PC-9 (cell line): Measurements from ENCODE around the gene MEIS2.

ENCODE experiments used
- EZH2 ChIP-seq: fragments of 200-600 bp; sonication (generic); IDR thresholded peaks from 2 replicates; pipeline ENCODE4 v1.8.0; 2017; ENCODE audit warnings: antibody characterized with exemption, low read depth
- TF ChIP-seq, protein P1 (sequence below): fragments of 200-600 bp; sonication (generic); conservative IDR thresholded peaks from 2 replicates; pipeline ENCODE4 v1.6.1; 2017; ENCODE audit warnings: mixed run types, antibody characterized with exemption, mild to moderate bottlenecking, moderate library complexity

GRCh38 chr15:36850864-36851263 lies 249.5 kb downstream of the MEIS2 start:
- TF ChIP-seq, protein P1, sequence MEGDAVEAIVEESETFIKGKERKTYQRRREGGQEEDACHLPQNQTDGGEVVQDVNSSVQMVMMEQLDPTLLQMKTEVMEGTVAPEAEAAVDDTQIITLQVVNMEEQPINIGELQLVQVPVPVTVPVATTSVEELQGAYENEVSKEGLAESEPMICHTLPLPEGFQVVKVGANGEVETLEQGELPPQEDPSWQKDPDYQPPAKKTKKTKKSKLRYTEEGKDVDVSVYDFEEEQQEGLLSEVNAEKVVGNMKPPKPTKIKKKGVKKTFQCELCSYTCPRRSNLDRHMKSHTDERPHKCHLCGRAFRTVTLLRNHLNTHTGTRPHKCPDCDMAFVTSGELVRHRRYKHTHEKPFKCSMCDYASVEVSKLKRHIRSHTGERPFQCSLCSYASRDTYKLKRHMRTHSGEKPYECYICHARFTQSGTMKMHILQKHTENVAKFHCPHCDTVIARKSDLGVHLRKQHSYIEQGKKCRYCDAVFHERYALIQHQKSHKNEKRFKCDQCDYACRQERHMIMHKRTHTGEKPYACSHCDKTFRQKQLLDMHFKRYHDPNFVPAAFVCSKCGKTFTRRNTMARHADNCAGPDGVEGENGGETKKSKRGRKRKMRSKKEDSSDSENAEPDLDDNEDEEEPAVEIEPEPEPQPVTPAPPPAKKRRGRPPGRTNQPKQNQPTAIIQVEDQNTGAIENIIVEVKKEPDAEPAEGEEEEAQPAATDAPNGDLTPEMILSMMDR = no peak
- TF ChIP-seq EZH2 = no peak
